ENCODE data around the gene NF1.

DNA sequence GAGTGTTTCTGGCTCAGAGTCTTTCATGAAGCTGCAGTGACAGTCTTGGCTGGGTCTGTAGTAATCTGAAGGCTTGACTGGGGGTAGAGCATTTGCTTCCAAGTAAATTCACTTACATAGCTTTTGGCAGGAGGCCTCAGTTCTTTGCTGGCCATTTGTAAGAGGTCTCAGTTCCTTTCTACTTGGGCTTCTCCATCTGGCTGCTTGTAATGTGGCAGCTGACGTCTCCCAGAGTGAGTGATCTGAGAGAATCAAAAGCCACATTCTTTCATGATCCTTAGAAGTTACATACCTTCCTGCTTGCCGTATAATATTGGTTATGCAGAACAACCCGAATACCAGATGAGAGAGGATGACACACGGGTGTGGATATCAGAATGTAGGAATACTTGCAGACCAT lies 39.8 kb downstream of the NF1 start:
- TF ChIP-seq POLR2AphosphoS5 (IDR thresholded peaks at IDR 0.05; ENCODE audit: low read depth, low read length) = no peak
- TF ChIP-seq, protein P1, sequence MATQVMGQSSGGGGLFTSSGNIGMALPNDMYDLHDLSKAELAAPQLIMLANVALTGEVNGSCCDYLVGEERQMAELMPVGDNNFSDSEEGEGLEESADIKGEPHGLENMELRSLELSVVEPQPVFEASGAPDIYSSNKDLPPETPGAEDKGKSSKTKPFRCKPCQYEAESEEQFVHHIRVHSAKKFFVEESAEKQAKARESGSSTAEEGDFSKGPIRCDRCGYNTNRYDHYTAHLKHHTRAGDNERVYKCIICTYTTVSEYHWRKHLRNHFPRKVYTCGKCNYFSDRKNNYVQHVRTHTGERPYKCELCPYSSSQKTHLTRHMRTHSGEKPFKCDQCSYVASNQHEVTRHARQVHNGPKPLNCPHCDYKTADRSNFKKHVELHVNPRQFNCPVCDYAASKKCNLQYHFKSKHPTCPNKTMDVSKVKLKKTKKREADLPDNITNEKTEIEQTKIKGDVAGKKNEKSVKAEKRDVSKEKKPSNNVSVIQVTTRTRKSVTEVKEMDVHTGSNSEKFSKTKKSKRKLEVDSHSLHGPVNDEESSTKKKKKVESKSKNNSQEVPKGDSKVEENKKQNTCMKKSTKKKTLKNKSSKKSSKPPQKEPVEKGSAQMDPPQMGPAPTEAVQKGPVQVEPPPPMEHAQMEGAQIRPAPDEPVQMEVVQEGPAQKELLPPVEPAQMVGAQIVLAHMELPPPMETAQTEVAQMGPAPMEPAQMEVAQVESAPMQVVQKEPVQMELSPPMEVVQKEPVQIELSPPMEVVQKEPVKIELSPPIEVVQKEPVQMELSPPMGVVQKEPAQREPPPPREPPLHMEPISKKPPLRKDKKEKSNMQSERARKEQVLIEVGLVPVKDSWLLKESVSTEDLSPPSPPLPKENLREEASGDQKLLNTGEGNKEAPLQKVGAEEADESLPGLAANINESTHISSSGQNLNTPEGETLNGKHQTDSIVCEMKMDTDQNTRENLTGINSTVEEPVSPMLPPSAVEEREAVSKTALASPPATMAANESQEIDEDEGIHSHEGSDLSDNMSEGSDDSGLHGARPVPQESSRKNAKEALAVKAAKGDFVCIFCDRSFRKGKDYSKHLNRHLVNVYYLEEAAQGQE (IDR thresholded peaks at IDR 0.05; ENCODE audit: insufficient read depth in 1 of 2, low read depth in 2 of 2, low read length in 2 of 2) = no peak
